HTERT RPE-1 (cell line): ENCODE results near the gene CPB2.

Experiments
- in situ Hi-C: fragments of 300-500 bp; cut with MboI; formaldehyde crosslinking; loops from 4 replicates; pipeline ENCODE4 v1.14.3; 2020; ENCODE audit warnings: low sequenced_read_pairs

Gene CPB2

DNA sequence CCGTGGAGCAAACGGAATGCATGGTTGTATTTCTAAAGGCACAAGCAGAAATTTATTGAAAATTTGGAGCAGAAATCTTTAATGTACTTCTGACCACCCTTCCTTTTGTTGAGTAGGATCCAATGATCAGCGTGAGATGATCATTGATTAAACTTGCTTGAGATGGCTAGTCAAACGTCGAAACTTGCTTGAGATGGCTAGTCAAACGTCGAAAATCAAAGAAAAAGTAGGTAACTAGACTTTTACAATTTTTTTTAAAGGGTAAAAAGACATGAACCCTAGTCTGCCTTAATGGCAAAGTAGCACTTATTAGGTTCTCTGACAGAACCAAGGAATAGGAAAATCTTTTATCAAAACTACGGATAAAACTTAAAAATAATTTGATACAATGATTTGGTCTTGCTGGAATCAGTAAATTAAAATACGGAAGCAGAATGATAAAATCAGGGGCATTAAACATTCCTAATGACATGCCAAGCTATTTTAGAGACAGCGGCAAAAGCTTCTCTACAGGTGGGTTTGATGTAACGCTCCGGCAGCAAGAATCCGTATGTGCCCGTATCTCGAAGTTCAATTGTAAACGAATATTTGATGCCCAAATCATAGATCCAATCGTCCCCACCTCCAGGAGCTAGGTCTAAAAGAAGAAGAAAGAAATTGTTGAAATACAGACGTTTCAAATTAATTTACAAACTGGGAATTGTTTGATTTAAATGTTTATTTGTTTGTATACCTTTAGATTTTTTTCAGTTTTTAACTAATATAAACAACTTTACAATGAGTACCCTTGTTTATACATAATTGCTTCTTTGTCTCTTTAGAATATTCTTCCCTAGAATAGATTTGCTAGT, 51.4 kb downstream of the CPB2 start:
- in situ Hi-C loops: no loop called here

GRCh38 chr13:46052319-46053161, 52.3 kb downstream of the CPB2 start, which contains the start of gene ZC3H13:
ZC3H13 (minus strand) TSS chr13:46052746; CDS start chr13:46045507, 7,239 bp downstream.
- in situ Hi-C loops: no loop called here

DNA sequence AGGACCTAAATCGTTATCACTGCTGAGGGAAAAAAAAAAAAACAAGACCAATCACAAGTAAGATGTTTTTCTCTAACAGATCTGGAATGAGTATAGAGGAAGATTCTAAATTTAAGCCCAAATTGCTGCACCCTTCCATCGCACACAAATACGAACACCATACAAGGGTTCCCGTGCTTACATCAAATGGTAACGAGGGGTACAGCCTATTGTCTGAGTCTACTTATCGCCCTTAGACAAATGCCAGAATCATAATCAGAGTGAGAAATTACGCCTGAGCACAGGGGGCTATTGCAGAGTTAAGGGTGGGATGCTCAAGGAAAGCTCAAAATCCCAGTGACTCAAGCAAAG, 52.9 kb downstream of the CPB2 start:
- in situ Hi-C loops: no loop called here

DNA sequence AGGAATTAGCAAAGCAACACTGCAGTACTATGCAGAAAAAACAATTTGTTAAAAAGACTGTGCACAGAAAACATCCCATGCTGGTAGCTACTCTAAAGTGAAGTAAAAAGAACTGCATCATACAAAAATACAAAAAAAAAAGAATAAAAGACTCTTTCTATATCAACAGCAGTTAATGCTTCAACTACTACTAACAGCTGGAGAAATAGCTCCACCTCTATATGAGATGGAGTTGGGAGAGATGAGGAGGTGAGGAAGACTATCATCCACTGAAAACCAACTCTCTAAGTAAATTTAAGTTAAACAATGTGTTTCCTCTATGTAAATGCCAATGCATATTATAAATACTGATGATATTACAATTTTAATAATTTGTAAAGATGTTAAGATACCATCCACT, 54.1 kb downstream of the CPB2 start:
- in situ Hi-C loops: no loop called here

- in situ Hi-C loops: no loop called here
These were observed 59.4 kb downstream of the CPB2 start for GRCh38 chr13:46045424-46045823.

- in situ Hi-C loops: no loop called here
These were observed 61.2 kb downstream of the CPB2 start for GRCh38 chr13:46043647-46044046.

GRCh38 chr13:46041419-46041839, 63.4 kb downstream of the CPB2 start:
- in situ Hi-C loops: no loop called here

DNA sequence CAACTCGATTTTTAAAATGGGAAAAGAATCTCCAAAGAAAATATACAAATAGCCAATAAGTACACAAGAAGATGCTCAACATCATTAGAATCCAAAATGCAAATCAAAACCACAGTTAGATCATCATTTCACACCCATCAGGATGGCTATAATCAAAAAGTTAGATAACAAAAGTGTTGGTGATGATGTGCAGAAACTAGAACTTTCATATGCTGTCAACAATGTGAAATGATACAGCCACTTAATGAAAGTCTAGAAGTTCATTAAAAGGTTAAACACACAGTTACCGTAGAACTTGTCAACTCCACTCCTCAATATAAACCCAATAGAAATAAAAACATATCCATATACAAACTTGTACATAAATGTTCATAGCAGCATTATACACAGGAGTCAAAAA, 64.1 kb downstream of the CPB2 start:
- in situ Hi-C loops: no loop called here

GRCh38 chr13:46039411-46040182, 65.2 kb downstream of the CPB2 start:
- in situ Hi-C loops: no loop called here

- in situ Hi-C loops: no loop called here
These were observed 66.5 kb downstream of the CPB2 start for GRCh38 chr13:46038296-46038695.

DNA sequence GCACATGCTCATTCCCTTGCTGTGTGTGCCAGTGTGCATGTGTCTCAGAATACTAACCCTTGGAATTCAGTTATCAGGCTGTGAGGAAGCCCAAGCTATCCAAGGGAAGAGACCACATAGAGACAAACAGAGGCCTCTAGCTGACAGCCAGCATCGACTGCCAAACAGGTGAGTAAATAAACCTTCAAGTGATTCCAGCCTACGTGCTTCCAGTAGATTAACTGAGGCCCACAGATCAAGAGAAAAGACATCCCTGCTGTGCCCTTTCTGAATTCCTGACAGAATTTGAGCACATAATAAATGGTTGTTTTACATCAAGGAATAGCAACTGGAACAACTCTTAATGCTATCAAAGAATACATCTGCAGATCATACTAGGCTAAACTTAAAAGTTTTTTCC, 69.8 kb downstream of the CPB2 start:
- in situ Hi-C loops: no loop called here

DNA sequence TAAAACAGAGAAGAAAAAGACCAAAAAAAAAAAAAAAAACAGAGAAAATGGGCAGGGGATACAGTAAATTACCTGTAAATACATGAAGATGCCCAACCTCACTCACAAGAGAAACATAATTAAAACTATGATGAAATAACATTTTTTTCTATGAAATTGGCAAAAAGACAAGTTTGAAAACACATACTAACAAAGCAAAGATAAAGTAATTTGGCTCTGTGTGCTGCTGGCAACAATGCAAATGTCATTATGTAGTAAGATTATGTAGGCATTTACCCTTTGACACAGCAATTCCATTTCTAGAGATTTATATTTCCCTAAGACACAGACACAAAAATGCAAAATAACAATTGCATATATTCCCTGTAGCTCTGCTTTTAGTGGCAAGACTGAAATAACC, 72.5 kb downstream of the CPB2 start:
- in situ Hi-C loops: no loop called here

DNA sequence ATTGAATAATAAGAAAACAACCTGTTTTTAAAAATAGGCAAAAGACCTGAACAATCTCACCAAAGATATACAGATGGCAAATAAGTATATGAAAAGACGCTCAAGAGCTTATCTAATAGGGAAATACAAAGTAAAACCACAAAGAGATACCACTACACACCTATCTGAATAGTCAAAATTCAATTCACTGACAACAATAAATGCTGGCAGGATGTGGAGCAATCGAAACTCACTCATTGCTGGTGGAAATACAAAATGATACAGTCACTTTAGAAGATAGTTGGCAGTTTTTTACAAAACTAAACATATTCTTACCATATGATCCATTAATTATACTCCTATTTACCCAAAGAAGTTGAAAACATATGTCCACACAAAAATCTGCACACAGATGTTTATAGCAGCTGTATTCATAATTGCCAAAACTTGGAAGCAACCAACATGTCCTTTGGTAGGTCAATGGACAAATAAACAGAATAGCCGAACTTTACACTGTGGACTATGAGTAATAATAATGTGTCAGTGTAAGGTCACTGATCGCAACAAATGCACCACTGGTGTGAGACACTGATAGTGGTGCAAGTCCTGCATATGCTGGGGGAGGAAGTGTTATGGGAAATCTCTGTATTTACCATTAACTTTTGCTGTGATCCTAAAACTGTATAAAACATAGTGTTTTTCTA, 73.1 kb downstream of the CPB2 start:
- in situ Hi-C loops: no loop called here

- in situ Hi-C loops: no loop called here
These were observed 79.7 kb downstream of the CPB2 start for GRCh38 chr13:46025157-46025556.

DNA sequence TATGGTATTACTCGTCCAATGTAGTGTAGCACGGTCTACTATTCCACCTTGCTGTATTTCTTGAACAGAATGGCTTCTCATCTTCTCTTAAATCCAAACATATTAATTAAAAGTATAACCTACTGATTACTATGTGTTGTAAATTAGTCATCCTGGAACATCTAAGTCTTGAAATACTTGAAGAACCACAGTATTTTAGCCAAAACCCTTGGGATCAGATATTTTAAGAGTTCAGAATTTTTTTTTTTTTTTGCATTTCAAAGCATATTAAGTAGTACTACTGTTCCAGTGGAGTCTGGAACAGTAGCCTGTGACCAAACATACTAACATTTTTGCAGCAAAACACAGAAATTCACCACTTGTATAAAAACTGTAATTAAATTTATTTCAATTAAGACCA, 82.4 kb downstream of the CPB2 start:
- in situ Hi-C loops: no loop called here

- in situ Hi-C loops: no loop called here
These were observed 88.6 kb downstream of the CPB2 start for GRCh38 chr13:46016216-46016615.

DNA sequence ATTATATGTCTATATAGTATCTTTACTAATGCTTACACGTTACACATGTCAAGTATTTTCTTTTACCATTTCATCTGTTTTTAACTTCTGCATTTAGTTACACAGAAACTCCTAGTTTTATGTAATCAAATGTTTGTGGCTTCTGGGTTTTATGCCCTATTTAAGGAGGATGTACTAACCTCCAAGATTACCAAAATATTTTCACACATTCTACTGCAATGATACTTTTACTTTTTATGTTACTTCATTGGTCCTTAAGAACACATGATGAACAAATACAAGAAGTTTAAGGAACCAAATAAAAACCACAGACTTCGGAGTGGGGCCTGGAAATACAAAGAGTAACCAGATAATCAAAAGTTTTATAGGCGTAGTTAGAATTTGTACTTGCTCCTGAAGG, 89.5 kb downstream of the CPB2 start:
- in situ Hi-C loops: no loop called here

DNA sequence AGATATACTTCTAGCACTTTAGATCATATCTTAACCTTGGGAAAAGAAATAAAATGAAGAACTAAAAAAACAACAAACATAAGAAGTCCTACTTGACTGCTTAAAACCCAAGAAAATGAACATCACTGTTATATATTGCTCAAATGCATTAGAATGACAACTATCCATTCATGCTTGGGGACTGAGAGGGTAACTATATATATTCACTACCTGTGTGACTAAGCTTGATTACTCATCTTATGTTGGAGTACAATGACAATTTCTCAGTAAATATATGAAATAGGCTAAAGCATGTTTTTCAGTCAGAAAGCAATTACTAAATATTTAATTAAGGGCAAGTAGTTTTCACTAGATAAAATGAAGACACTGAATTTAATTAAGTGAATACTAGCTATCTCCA, 92.4 kb downstream of the CPB2 start:
- in situ Hi-C loops: no loop called here

- in situ Hi-C loops: no loop called here
These were observed 94.7 kb downstream of the CPB2 start for GRCh38 chr13:46010148-46010547.

- in situ Hi-C loops: no loop called here
These were observed 96.2 kb downstream of the CPB2 start for GRCh38 chr13:46008631-46009030.
